HG02852 (cell line): Measurements from ENCODE around the gene OLFML2B.
"Not testable (repeated sequence)": the region's sequence is repeated elsewhere in the genome, so short reads cannot be mapped to it uniquely, and the experiment has no call there.

ENCODE experiments used
- ATAC-seq: cut with Tn5 transposase; IDR thresholded peaks from one replicate; pipeline ENCODE4 v1.9.1; 2021; ENCODE audit warnings: mild to moderate bottlenecking, moderate library complexity; ENCODE audit not compliant: unreplicated experiment

Gene OLFML2B

GRCh38 chr1:162023547-162024501, at the start of gene OLFML2B:
Gene OLFML2B (minus strand): TSS chr1:162023869. CDS start chr1:162023430, 439 bp downstream.
- peak; percentile 73 for ATAC-seq

GRCh38 chr1:162072740-162073139, 49.1 kb upstream of the OLFML2B start:
- ATAC-seq: no peak

GRCh38 chr1:162070825-162071224, 47.2 kb upstream of the OLFML2B start:
- ATAC-seq: no peak

GRCh38 chr1:162070094-162070748, 46.6 kb upstream of the OLFML2B start:
- no peak for ATAC-seq

GRCh38 chr1:162069334-162070093, 45.8 kb upstream of the OLFML2B start, which contains the start of gene NOS1AP:
Gene NOS1AP (plus strand): TSS chr1:162069691. CDS start chr1:162070178, 487 bp downstream.
- peak; percentile 96 for ATAC-seq

GRCh38 chr1:162068301-162068700, 44.6 kb upstream of the OLFML2B start:
- ATAC-seq: no peak

- no peak for ATAC-seq
These were observed 43.8 kb upstream of the OLFML2B start for GRCh38 chr1:162067466-162067865.

- ATAC-seq: not testable (repeated sequence)
These were observed 43.2 kb upstream of the OLFML2B start for GRCh38 chr1:162066836-162067235.

- ATAC-seq: no peak
These were observed 41.3 kb upstream of the OLFML2B start for GRCh38 chr1:162065016-162065415.

- ATAC-seq: no peak
These were observed 38.9 kb upstream of the OLFML2B start for GRCh38 chr1:162062542-162063015.

GRCh38 chr1:162060314-162060713, 36.6 kb upstream of the OLFML2B start:
- no peak for ATAC-seq

GRCh38 chr1:162059721-162060120, 36.1 kb upstream of the OLFML2B start:
- ATAC-seq: no peak

GRCh38 chr1:162056579-162056978, 32.9 kb upstream of the OLFML2B start:
- ATAC-seq: no peak

- no peak for ATAC-seq
These were observed 32.4 kb upstream of the OLFML2B start for GRCh38 chr1:162056043-162056442.

- no peak for ATAC-seq
These were observed 31.4 kb upstream of the OLFML2B start for GRCh38 chr1:162055062-162055461.

GRCh38 chr1:162053949-162054348, 30.3 kb upstream of the OLFML2B start:
- not testable (repeated sequence) for ATAC-seq

GRCh38 chr1:162046921-162047320, 23.3 kb upstream of the OLFML2B start:
- ATAC-seq: no peak

GRCh38 chr1:162042361-162042760, 18.7 kb upstream of the OLFML2B start:
- ATAC-seq: no peak

GRCh38 chr1:162040657-162041056, 17.0 kb upstream of the OLFML2B start:
- no peak for ATAC-seq

GRCh38 chr1:162040001-162040400, 16.3 kb upstream of the OLFML2B start:
- ATAC-seq: no peak

GRCh38 chr1:162038624-162039023, 15.0 kb upstream of the OLFML2B start:
- ATAC-seq: no peak
